Smooth muscle cell (in vitro differentiated cells): ENCODE measurements around the gene LEP. TPM values are rescaled to one million over a fixed set of nuclear protein-coding genes. Genes with fewer than 3 reads are reported as not detected.

Experiments used
- DNase-seq: peaks from one replicate; lab custom pipeline; 2025; ENCODE audit not compliant: unreplicated experiment; lab: John Stamatoyannopoulos, UW
- H2AFZ ChIP-seq: fragments of 200-600 bp; sonication (generic); 2 replicates; pipeline ENCODE4 v1.6.0; 2016; ENCODE audit warnings: antibody characterized with exemption, low read depth, mild to moderate bottlenecking
- H3F3A ChIP-seq: fragments of 200-600 bp; sonication (generic); 2 replicates; pipeline ENCODE4 v1.6.0; 2017; ENCODE audit warnings: antibody characterized with exemption, low read depth
- H3K27ac ChIP-seq: fragments of 200-600 bp; sonication (generic); 2 replicates; pipeline ENCODE4 v1.5.1; 2016; ENCODE audit warnings: low read depth, mild to moderate bottlenecking
- H3K27me3 ChIP-seq: fragments of 200-600 bp; sonication (generic); 2 replicates; pipeline ENCODE4 v1.6.1; 2016; ENCODE audit warnings: low read depth, mild to moderate bottlenecking
- H3K36me3 ChIP-seq: fragments of 200-600 bp; sonication (generic); 2 replicates; pipeline ENCODE4 v1.5.1; 2016; ENCODE audit warnings: low read depth
- H3K4me1 ChIP-seq: fragments of 200-600 bp; sonication (generic); 2 replicates; pipeline ENCODE4 v1.5.1; 2016; ENCODE audit warnings: low read depth
- H3K4me2 ChIP-seq: fragments of 200-600 bp; sonication (generic); 2 replicates; pipeline ENCODE4 v1.6.0; 2016; ENCODE audit warnings: mild to moderate bottlenecking
- H3K4me3 ChIP-seq: fragments of 200-600 bp; sonication (generic); 2 replicates; pipeline ENCODE4 v1.5.1; 2016; ENCODE audit warnings: mild to moderate bottlenecking
- H3K79me2 ChIP-seq: fragments of 200-600 bp; sonication (generic); 2 replicates; pipeline ENCODE4 v1.6.0; 2016; ENCODE audit warnings: low read depth, mild to moderate bottlenecking
- H3K9ac ChIP-seq: fragments of 200-600 bp; sonication (generic); 2 replicates; pipeline ENCODE4 v1.6.0; 2016; ENCODE audit warnings: low read depth
- H3K9me3 ChIP-seq: fragments of 200-600 bp; sonication (generic); replicated peaks from 2 replicates; pipeline ENCODE4 v1.5.1; 2016; ENCODE audit warnings: low read depth
- H4K20me1 ChIP-seq: fragments of 200-600 bp; sonication (generic); 2 replicates; pipeline ENCODE4 v1.6.0; 2016; ENCODE audit warnings: low read depth
- CTCF ChIP-seq: fragments of 200-600 bp; sonication (generic); IDR thresholded peaks from 2 replicates; pipeline ENCODE4 v1.5.1; 2017; ENCODE audit warnings: borderline replicate concordance, mild to moderate bottlenecking, antibody characterized with exemption; ENCODE audit not compliant: insufficient read depth, poor library complexity, severe bottlenecking
- WGBS: methylation state at CpG from one replicate; pipeline ENCODE4 v1.1.7; 2016; ENCODE audit warnings: low lambda C conversion rate; 5-methylcytosine and 5-hydroxymethylcytosine counted together
- polyA plus RNA-seq: library from polyadenylated mRNA; unstranded; fragments of >200 nt; fragmentation: Nextera tagmentation; extraction: Ambion mirVana; gene quantifications from 2 replicates; pipeline ENCODE4 v1.2.1, GENCODE V29; 2016
- total RNA-seq: library from RNA; depleted of rRNA; stranded (reverse); fragments of >200 nt; gene quantifications from 2 replicates; pipeline ENCODE4 v1.2.3, GENCODE V29; 2014

LEP gene
- total and polyA plus RNA-seq, 2 experiments from 2014 or later: not detected

- no peak overlapping the region for H3K4me3 ChIP-seq
- no peaks in the 10 kb centered on the region for H3K79me2 ChIP-seq
- H3K27ac ChIP-seq: no peak overlapping the region
- H3K36me3 ChIP-seq: no peaks in the 10 kb centered on the region
- no peaks in the 10 kb centered on the region for H3K9me3 ChIP-seq
- DNase-seq: no peak
- no peaks in the 10 kb centered on the region for H4K20me1 ChIP-seq
- 89% methylated on average over 3 of the region's 3 CpGs for WGBS
- H2AFZ ChIP-seq: no peak overlapping the region
- H3K4me1 ChIP-seq: peaks cover 34% of the 10 kb centered on the region
- no peak overlapping the region for H3K9ac ChIP-seq
- no peak overlapping the region for H3K4me2 ChIP-seq
- peaks cover 3% of the 10 kb centered on the region for H3F3A ChIP-seq
- no peaks in the 10 kb centered on the region for H3K27me3 ChIP-seq
- no peak for TF ChIP-seq CTCF
Measured at GRCh38 chr7:128263420-128263819, 22.3 kb downstream of the LEP start.

DNA sequence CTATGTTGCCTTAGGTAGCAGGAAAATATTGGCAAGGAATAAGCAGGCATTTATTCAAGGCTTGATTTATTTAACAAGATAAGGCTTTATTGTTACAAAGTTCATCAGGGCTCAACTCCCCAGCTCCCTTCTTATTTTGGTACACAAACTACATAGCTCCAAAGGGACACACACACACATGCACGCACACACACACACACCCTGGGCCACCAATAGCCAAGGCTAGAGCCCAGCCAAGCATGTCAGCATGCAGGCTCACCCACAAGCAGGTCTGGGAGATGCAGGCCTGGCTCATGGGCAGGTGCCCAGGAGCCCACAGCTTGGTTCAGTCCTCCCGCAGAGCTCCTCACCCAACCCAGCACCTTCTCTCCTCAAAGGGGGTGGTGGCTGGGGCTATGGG lies 23.4 kb downstream of the LEP start:
- Histone ChIP-seq H3K4me1 (peaks cover 24% of the 10 kb centered on the region), H3F3A (peaks cover 3% of the 10 kb centered on the region), H2AFZ (no peak overlapping the region), H3K27me3 (no peaks in the 10 kb centered on the region), H3K79me2 (no peaks in the 10 kb centered on the region), H3K9ac (no peak overlapping the region), H3K27ac (no peak overlapping the region), H3K36me3 (no peaks in the 10 kb centered on the region), H3K4me2 (no peak overlapping the region), H4K20me1 (no peaks in the 10 kb centered on the region), H3K4me3 (no peak overlapping the region), H3K9me3 (no peaks in the 10 kb centered on the region)
- TF ChIP-seq CTCF: no peak
- no peak for DNase-seq
- 97% methylated on average over 2 of the region's 2 CpGs for WGBS

- no peak overlapping the region for H3K4me3 ChIP-seq
- no peaks in the 10 kb centered on the region for H3K79me2 ChIP-seq
- 93% methylated on average over 6 of the region's 6 CpGs for WGBS
- no peaks in the 10 kb centered on the region for H4K20me1 ChIP-seq
- no peak overlapping the region for H3K4me2 ChIP-seq
- no peak overlapping the region for H2AFZ ChIP-seq
- H3K36me3 ChIP-seq: no peaks in the 10 kb centered on the region
- no peaks in the 10 kb centered on the region for H3K9me3 ChIP-seq
- H3K27ac ChIP-seq: no peak overlapping the region
- peaks cover 3% of the 10 kb centered on the region for H3F3A ChIP-seq
- DNase-seq: no peak
- no peak overlapping the region for H3K9ac ChIP-seq
- TF ChIP-seq CTCF: no peak
- peaks cover 21% of the 10 kb centered on the region for H3K4me1 ChIP-seq
- no peaks in the 10 kb centered on the region for H3K27me3 ChIP-seq
Measured at GRCh38 chr7:128265156-128265905, 24.3 kb downstream of the LEP start.

DNA sequence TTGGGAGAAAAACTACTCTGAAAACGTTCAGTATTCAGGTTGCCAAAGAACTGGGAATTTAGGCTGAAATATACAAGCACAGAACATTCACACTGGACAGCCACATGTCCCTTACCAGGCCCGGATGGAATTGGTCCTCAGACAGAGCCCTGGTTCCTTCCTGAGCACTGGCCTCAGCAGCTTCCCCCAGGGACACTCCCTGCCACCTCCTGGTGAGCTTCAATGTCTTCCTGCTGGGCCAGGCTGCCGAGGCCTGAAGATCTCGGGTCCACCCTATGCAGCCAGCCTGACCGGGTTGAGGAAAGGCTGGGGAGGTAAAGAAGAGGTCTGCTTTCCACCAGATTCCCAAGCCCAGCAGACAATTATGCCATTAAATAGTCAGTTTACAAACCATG lies 24.8 kb downstream of the LEP start:
- no peaks in the 10 kb centered on the region for H4K20me1 ChIP-seq
- WGBS: 54% methylated on average over 5 of the region's 5 CpGs
- no peak for TF ChIP-seq CTCF
- peaks cover 3% of the 10 kb centered on the region for H3F3A ChIP-seq
- DNase-seq: no peak
- H3K27me3 ChIP-seq: no peaks in the 10 kb centered on the region
- no peaks in the 10 kb centered on the region for H3K9me3 ChIP-seq
- no peak overlapping the region for H3K4me2 ChIP-seq
- no peaks in the 10 kb centered on the region for H3K79me2 ChIP-seq
- H3K27ac ChIP-seq: no peak overlapping the region
- peaks cover 21% of the 10 kb centered on the region for H3K4me1 ChIP-seq
- H3K4me3 ChIP-seq: no peak overlapping the region
- no peak overlapping the region for H2AFZ ChIP-seq
- H3K9ac ChIP-seq: no peak overlapping the region
- no peaks in the 10 kb centered on the region for H3K36me3 ChIP-seq
